Measurements from ENCODE around the gene ZPR1.
A peak's percentile ranks its signal among the peaks of the same experiment; 100 is the strongest.

Gene ZPR1

DNA sequence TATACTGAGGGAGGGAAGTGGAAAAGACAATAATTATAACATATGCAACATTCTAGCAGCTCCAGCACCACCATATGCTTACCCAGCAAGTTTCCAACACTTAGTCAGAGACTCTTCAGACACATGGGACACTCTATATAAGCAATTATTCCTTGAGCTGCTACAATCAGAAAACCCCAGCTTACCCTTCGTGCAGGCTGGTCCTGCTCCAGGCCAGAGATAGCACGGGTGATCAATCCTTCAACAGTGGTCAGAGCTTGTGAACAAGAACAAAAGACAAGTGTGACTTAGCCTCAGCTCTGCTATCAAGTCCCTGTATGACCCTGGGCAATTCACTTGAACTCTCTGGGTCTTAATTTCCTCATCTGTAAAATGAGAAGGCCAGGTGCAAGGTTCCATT, 1.5 kb downstream of the ZPR1 start:
- Histone ChIP-seq H3K4me1 (ENCODE audit: control insufficient read depth, insufficient read depth, low read length, poor library complexity, severe bottlenecking) (peaks cover 26% of the 10 kb centered on the region), H3K27me3 (replicated peaks; ENCODE audit: control insufficient read depth, insufficient read depth, low read length, poor library complexity, severe bottlenecking) (no peaks in the 10 kb centered on the region), H3K9me3 (ENCODE audit: control insufficient read depth, low read length) (no peaks in the 10 kb centered on the region), H3K36me3 (ENCODE audit: control insufficient read depth, insufficient read depth, low read length) (peaks cover 51% of the 10 kb centered on the region), H3K4me3 (ENCODE audit: insufficient read depth, low read depth, low read length, poor library complexity, severe bottlenecking) (no peak overlapping the region), H3K27ac (ENCODE audit: insufficient read depth, low read length, poor library complexity, severe bottlenecking) (no peak overlapping the region)
- no peak for DNase-seq

DNA sequence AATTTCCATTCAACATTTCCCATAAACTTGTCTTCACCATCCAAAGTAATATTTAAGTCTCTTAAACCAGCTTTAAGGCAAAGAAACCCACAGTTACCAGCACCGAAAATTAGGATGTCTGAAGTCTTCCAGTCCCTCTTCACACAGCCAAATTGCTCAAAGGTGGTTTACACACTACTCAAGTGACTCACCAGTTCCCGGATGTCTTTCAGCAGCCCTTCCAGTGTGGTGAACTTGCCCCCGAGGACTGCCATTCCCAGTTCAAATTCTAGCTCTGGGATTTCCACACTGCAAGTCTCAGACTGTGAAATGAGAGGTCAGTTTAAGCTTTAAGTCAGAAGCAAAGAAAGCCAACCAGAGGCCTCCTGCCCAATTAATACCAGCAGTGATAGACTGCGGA, 5.1 kb downstream of the ZPR1 start:
- no peak for DNase-seq
- H3K27me3 ChIP-seq (replicated peaks; ENCODE audit: control insufficient read depth, insufficient read depth, low read length, poor library complexity, severe bottlenecking), result no peaks in the 10 kb centered on the region
- H3K27ac ChIP-seq (ENCODE audit: insufficient read depth, low read length, poor library complexity, severe bottlenecking), result no peak overlapping the region
- H3K4me3 ChIP-seq (ENCODE audit: insufficient read depth, low read depth, low read length, poor library complexity, severe bottlenecking), result no peak overlapping the region
- H3K36me3 ChIP-seq (ENCODE audit: control insufficient read depth, insufficient read depth, low read length), result peaks cover 81% of the 10 kb centered on the region
- H3K9me3 ChIP-seq (ENCODE audit: control insufficient read depth, low read length), result no peaks in the 10 kb centered on the region
- H3K4me1 ChIP-seq (ENCODE audit: control insufficient read depth, insufficient read depth, low read length, poor library complexity, severe bottlenecking), result peaks cover 15% of the 10 kb centered on the region

GRCh38 chr11:116778556-116778955, 9.3 kb downstream of the ZPR1 start:
- H3K9me3 ChIP-seq (ENCODE audit: control insufficient read depth, low read length), result no peaks in the 10 kb centered on the region
- peaks cover 59% of the 10 kb centered on the region for H3K36me3 ChIP-seq (ENCODE audit: control insufficient read depth, insufficient read depth, low read length)
- no peak overlapping the region for H3K27ac ChIP-seq (ENCODE audit: insufficient read depth, low read length, poor library complexity, severe bottlenecking)
- DNase-seq, result no peak
- H3K27me3 ChIP-seq (replicated peaks; ENCODE audit: control insufficient read depth, insufficient read depth, low read length, poor library complexity, severe bottlenecking), result no peaks in the 10 kb centered on the region
- no peaks in the 10 kb centered on the region for H3K4me1 ChIP-seq (ENCODE audit: control insufficient read depth, insufficient read depth, low read length, poor library complexity, severe bottlenecking)
- H3K4me3 ChIP-seq (ENCODE audit: insufficient read depth, low read depth, low read length, poor library complexity, severe bottlenecking), result no peak overlapping the region

DNA sequence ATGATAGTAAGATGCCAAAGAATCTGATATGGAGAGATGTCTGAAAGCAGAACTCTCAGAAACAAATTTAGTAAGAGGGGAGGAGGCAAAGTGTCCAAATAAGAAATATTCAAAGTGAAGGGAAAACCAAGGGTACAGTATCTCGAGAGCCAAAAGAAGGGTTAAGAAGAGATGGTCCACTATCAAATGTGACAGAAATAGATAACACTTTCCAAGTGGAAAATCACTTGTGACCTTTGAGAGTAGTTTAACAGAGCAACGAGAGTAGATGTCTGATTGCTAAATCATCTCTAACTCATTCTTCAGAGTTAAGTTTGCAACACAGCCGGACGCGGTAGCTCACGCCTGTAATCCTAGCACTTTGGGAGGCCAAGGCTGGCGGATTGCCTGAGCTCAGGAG, 10.8 kb downstream of the ZPR1 start:
- no peaks in the 10 kb centered on the region for H3K9me3 ChIP-seq (ENCODE audit: control insufficient read depth, low read length)
- H3K4me1 ChIP-seq (ENCODE audit: control insufficient read depth, insufficient read depth, low read length, poor library complexity, severe bottlenecking), result peaks cover 2% of the 10 kb centered on the region
- H3K4me3 ChIP-seq (ENCODE audit: insufficient read depth, low read depth, low read length, poor library complexity, severe bottlenecking), result no peak overlapping the region
- DNase-seq, result no peak
- no peak overlapping the region for H3K27ac ChIP-seq (ENCODE audit: insufficient read depth, low read length, poor library complexity, severe bottlenecking)
- H3K36me3 ChIP-seq (ENCODE audit: control insufficient read depth, insufficient read depth, low read length), result peaks cover 45% of the 10 kb centered on the region
- H3K27me3 ChIP-seq (replicated peaks; ENCODE audit: control insufficient read depth, insufficient read depth, low read length, poor library complexity, severe bottlenecking), result no peaks in the 10 kb centered on the region

DNA sequence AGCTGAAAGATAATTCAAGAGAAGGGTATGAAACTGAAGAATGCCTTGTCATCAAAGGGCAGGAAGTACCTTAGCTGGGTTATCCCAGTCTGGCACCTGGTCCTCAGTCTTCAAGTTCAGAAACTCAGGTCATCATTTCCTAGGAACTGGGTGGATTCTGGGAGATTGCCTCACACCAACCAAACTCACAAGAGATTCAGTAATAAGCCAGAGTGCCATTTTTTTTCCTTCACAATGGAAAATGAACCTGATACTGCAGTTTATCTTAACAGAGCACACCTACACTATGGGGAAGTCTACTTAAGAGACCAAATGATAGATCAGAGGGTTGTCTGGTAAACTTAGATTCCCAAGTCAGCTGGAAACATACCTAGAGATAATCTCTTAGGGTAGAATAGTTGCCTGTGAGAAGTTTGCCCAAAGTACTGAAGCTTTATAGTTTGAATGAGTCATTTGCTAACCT, 11.3 kb downstream of the ZPR1 start:
- Histone ChIP-seq H3K4me3 (ENCODE audit: insufficient read depth, low read depth, low read length, poor library complexity, severe bottlenecking) (no peak overlapping the region), H3K27ac (ENCODE audit: insufficient read depth, low read length, poor library complexity, severe bottlenecking) (no peak overlapping the region), H3K4me1 (ENCODE audit: control insufficient read depth, insufficient read depth, low read length, poor library complexity, severe bottlenecking) (peaks cover 5% of the 10 kb centered on the region), H3K36me3 (ENCODE audit: control insufficient read depth, insufficient read depth, low read length) (peaks cover 41% of the 10 kb centered on the region), H3K27me3 (replicated peaks; ENCODE audit: control insufficient read depth, insufficient read depth, low read length, poor library complexity, severe bottlenecking) (no peaks in the 10 kb centered on the region), H3K9me3 (ENCODE audit: control insufficient read depth, low read length) (no peaks in the 10 kb centered on the region)
- DNase-seq, result no peak

DNA sequence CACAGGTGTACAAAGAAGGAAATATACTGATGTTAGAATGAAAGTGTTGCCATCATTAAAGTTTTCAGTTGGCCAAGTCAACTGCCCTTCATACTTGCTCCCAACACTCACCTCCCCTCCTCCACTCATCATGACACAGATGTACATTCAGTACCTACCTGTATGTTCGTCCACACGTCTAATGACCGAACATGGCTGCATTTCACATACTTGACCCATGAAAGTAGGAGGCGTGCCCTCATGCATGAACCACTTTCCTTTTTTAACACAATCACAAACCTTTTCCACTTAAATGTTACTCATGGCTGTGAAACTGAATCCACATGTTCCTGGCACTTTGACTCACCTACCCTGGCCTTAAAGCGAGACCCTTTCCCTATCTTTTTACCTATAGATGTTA, 11.8 kb downstream of the ZPR1 start:
- no peak overlapping the region for H3K4me3 ChIP-seq (ENCODE audit: insufficient read depth, low read depth, low read length, poor library complexity, severe bottlenecking)
- no peaks in the 10 kb centered on the region for H3K9me3 ChIP-seq (ENCODE audit: control insufficient read depth, low read length)
- peaks cover 5% of the 10 kb centered on the region for H3K4me1 ChIP-seq (ENCODE audit: control insufficient read depth, insufficient read depth, low read length, poor library complexity, severe bottlenecking)
- H3K27me3 ChIP-seq (replicated peaks; ENCODE audit: control insufficient read depth, insufficient read depth, low read length, poor library complexity, severe bottlenecking), result no peaks in the 10 kb centered on the region
- DNase-seq, result no peak
- H3K27ac ChIP-seq (ENCODE audit: insufficient read depth, low read length, poor library complexity, severe bottlenecking), result no peak overlapping the region
- peaks cover 35% of the 10 kb centered on the region for H3K36me3 ChIP-seq (ENCODE audit: control insufficient read depth, insufficient read depth, low read length)

DNA sequence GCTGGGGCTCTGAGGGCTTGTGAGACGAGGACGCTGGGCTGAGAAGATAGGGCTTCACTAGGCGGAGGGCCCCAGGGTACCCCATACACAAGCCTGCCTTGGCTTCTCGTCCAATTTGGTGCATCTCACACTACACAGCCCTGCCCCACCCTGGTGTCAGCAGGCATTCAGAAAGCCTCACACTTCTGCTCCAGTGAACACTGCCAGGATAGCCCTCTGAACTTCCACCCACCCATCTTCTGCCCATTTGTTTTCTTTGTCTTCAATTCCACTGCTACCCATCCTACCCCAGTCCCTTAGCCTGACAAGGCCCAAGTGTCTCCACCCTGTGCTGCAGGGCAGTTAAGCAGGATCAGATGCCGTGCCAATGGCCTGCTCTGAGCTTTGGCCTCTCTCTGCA, 13.2 kb downstream of the ZPR1 start:
- no peaks in the 10 kb centered on the region for H3K9me3 ChIP-seq (ENCODE audit: control insufficient read depth, low read length)
- H3K27me3 ChIP-seq (replicated peaks; ENCODE audit: control insufficient read depth, insufficient read depth, low read length, poor library complexity, severe bottlenecking), result no peaks in the 10 kb centered on the region
- no peak overlapping the region for H3K4me3 ChIP-seq (ENCODE audit: insufficient read depth, low read depth, low read length, poor library complexity, severe bottlenecking)
- H3K36me3 ChIP-seq (ENCODE audit: control insufficient read depth, insufficient read depth, low read length), result peaks cover 28% of the 10 kb centered on the region
- no peak for DNase-seq
- H3K27ac ChIP-seq (ENCODE audit: insufficient read depth, low read length, poor library complexity, severe bottlenecking), result no peak overlapping the region
- peaks cover 5% of the 10 kb centered on the region for H3K4me1 ChIP-seq (ENCODE audit: control insufficient read depth, insufficient read depth, low read length, poor library complexity, severe bottlenecking)

- H3K9me3 ChIP-seq (ENCODE audit: control insufficient read depth, low read length), result no peaks in the 10 kb centered on the region
Observed at GRCh38 chr11:116773203-116774097, 14.4 kb downstream of the ZPR1 start.

DNA sequence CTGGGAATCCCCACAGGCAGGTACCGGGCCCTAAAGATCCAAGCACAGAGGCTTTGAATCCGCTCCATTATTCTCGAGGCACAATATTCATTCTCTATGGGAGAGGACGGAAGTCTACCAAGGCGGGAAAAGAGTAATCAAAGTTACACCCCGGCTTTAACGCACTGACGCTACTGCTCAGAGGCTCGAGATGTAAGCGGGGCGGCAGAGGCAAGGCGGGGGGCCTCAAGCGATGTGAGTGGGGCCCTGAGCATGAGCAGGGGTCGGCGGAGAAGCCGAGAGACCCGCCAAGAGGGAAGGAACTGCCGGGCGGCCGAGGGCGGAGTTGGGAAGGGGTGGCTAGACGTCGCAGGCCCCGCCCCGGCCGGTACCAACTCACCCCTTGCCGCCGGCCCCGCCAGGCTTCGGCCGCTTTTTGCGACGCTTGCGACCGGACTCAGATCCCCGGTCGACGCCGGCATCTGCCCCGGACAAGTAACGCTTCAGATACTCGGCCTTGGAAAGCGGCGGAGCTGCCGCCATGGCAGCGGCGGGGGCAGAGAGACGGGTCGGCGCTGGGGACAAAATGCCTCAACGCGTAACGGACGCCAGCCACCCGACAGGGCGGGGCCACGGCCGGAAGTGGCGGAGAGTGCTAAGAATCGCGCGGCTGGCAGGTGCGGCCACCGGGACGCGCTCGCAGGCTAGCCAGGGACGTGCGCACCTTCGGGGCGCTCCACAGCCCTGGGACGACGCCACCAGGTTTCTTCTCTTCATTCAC, 15.2 kb downstream of the ZPR1 start, which contains the start of gene BUD13:
Gene BUD13, minus strand, starts transcription at position 545 of the 760 bp plus-strand sequence. Its CDS starts 23 bp downstream, at position 522.
- peaks cover 5% of the 10 kb centered on the region for H3K4me1 ChIP-seq (ENCODE audit: control insufficient read depth, insufficient read depth, low read length, poor library complexity, severe bottlenecking)
- no peaks in the 10 kb centered on the region for H3K27me3 ChIP-seq (replicated peaks; ENCODE audit: control insufficient read depth, insufficient read depth, low read length, poor library complexity, severe bottlenecking)
- peak; percentile 86 to 90 (median 88) for DNase-seq
- H3K27ac ChIP-seq (ENCODE audit: insufficient read depth, low read length, poor library complexity, severe bottlenecking), result peak within 1 kb of the TSS; percentile 95
- no peaks in the 10 kb centered on the region for H3K9me3 ChIP-seq (ENCODE audit: control insufficient read depth, low read length)
- H3K36me3 ChIP-seq (ENCODE audit: control insufficient read depth, insufficient read depth, low read length), result peaks cover 8% of the 10 kb centered on the region
- peak within 1 kb of the TSS; percentile 98 for H3K4me3 ChIP-seq (ENCODE audit: insufficient read depth, low read depth, low read length, poor library complexity, severe bottlenecking)

More at GRCh38 chr11:116773203-116774097, 14.4 kb downstream of the ZPR1 start:
- no peak for DNase-seq
- H3K27me3 ChIP-seq (replicated peaks; ENCODE audit: control insufficient read depth, insufficient read depth, low read length, poor library complexity, severe bottlenecking), result no peaks in the 10 kb centered on the region
- H3K27ac ChIP-seq (ENCODE audit: insufficient read depth, low read length, poor library complexity, severe bottlenecking), result peak overlapping the region; percentile 95
- H3K4me3 ChIP-seq (ENCODE audit: insufficient read depth, low read depth, low read length, poor library complexity, severe bottlenecking), result peak overlapping the region; percentile 98
- peaks cover 15% of the 10 kb centered on the region for H3K36me3 ChIP-seq (ENCODE audit: control insufficient read depth, insufficient read depth, low read length)
- H3K4me1 ChIP-seq (ENCODE audit: control insufficient read depth, insufficient read depth, low read length, poor library complexity, severe bottlenecking), result peaks cover 5% of the 10 kb centered on the region

- H3K27me3 ChIP-seq (replicated peaks; ENCODE audit: control insufficient read depth, insufficient read depth, low read length, poor library complexity, severe bottlenecking), result no peaks in the 10 kb centered on the region
- peak overlapping the region; percentile 95 for H3K27ac ChIP-seq (ENCODE audit: insufficient read depth, low read length, poor library complexity, severe bottlenecking)
- H3K9me3 ChIP-seq (ENCODE audit: control insufficient read depth, low read length), result no peaks in the 10 kb centered on the region
- DNase-seq, result no peak
- peaks cover 6% of the 10 kb centered on the region for H3K36me3 ChIP-seq (ENCODE audit: control insufficient read depth, insufficient read depth, low read length)
- peaks cover 5% of the 10 kb centered on the region for H3K4me1 ChIP-seq (ENCODE audit: control insufficient read depth, insufficient read depth, low read length, poor library complexity, severe bottlenecking)
- peak overlapping the region; percentile 98 for H3K4me3 ChIP-seq (ENCODE audit: insufficient read depth, low read depth, low read length, poor library complexity, severe bottlenecking)
Observed at GRCh38 chr11:116771935-116772334, 15.9 kb downstream of the ZPR1 start.

All from effector memory CD4-positive, alpha-beta T cell (primary cell).